ENCODE measurements around the gene PEX12. TPM values are rescaled to one million over a fixed set of nuclear protein-coding genes. Genes with fewer than 3 reads are reported as not detected.
"Not testable (repeated sequence)": the region's sequence is repeated elsewhere in the genome, so short reads cannot be mapped to it uniquely, and the experiment has no call there.

PEX12 gene
- total RNA-seq, 1 donor: 8.8 TPM

DNA sequence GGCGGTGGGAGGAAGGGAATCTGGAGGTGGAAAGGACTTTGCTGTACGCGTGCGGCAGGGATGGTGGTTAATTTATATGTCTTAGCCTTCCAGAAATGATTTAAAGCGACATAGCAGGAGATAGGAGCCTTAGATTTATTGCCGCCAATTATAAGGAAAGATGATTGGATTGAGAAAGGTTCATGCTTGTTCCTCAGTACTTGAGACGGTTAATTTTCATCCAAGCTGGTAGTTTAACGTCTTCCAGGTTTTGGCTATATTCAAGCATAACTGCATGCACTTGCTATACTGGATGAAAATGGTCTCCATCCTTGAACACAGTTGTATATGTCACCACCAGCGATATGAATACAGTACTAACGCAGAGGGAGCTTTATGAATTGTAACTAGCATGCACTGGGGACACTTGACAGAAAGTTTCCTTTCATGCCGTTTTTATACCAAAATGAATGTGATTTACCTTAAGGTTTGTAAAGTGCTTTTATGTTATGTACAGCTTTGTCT, 610 bp upstream of the PEX12 start:
- peak overlapping the region; percentile 94 for H3K4me3 ChIP-seq (ENCODE audit: low read depth, low read length)
- TF ChIP-seq, protein P1, sequence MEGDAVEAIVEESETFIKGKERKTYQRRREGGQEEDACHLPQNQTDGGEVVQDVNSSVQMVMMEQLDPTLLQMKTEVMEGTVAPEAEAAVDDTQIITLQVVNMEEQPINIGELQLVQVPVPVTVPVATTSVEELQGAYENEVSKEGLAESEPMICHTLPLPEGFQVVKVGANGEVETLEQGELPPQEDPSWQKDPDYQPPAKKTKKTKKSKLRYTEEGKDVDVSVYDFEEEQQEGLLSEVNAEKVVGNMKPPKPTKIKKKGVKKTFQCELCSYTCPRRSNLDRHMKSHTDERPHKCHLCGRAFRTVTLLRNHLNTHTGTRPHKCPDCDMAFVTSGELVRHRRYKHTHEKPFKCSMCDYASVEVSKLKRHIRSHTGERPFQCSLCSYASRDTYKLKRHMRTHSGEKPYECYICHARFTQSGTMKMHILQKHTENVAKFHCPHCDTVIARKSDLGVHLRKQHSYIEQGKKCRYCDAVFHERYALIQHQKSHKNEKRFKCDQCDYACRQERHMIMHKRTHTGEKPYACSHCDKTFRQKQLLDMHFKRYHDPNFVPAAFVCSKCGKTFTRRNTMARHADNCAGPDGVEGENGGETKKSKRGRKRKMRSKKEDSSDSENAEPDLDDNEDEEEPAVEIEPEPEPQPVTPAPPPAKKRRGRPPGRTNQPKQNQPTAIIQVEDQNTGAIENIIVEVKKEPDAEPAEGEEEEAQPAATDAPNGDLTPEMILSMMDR (IDR thresholded peaks at IDR 0.05; ENCODE audit: insufficient read depth, low read length): no peak
- no peak for DNase-seq (ENCODE audit: low read depth)

DNA sequence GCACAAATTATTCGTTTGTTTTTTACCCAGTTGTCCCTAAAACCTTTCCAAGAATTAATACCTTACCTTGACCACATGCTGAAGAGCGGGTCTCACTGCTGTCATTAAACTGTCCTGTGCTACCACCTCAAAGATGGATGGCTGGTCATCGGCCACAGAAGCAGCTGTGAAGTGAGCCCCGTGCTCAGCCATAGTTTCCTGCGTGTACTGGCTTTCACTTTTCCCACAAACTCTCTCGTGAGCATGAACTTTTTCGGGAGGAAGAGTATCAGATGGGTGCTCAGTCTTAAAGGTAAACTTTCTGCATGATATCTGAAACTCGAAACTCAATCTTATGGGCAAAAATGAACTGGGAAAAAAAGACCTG, 558 bp downstream of the PEX12 start:
- H3K4me3 ChIP-seq (ENCODE audit: low read depth, low read length): peak overlapping the region; percentile 94
- peak; percentile 16 for DNase-seq (ENCODE audit: low read depth)
- TF ChIP-seq, protein P1 (IDR thresholded peaks at IDR 0.05; ENCODE audit: insufficient read depth, low read length): no peak

DNA sequence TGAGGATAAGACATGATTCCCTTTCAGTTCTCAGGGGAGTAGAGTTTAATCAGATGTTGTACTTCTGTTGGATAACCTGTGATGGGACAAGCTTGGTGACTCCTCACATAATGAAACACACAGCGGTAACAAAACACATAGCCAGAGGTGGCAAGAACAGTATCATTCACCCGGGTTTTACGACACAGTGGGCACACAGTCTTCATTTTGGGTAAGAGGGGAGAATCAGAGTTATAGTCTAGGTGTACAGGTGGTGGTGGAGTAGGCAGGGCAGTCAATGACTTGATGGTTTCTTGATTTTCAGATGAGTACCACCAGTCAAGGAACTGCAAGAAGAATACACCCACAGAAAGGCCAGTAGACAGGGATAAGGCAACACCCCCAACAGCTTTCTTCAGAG, 2.6 kb downstream of the PEX12 start:
- TF ChIP-seq, protein P1 (IDR thresholded peaks at IDR 0.05; ENCODE audit: insufficient read depth, low read length): no peak
- DNase-seq (ENCODE audit: low read depth): no peak
- no peak overlapping the region for H3K4me3 ChIP-seq (ENCODE audit: low read depth, low read length)

DNA sequence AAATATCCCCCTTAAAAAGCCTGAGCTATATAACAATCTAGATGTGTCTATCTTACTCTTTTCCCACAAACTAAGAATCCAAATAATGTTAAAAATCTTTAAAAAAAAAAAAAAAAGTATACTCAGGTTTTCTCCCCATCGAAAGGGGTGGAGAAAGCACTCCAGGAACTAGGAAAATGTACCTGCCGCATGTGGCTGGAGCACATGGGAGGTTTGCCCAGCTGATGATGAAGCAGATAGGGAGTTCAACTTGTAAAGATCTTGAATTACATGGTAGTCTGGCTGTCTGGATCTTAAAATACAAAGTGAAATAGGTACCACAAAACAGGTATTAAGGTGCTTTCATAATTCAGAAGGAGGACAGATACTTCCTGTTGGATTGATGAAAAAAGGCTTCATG, 9.0 kb downstream of the PEX12 start:
- no peak overlapping the region for H3K4me3 ChIP-seq (ENCODE audit: low read depth, low read length)
- no peak for DNase-seq (ENCODE audit: low read depth)
- TF ChIP-seq, protein P1 (IDR thresholded peaks at IDR 0.05; ENCODE audit: insufficient read depth, low read length): no peak

DNA sequence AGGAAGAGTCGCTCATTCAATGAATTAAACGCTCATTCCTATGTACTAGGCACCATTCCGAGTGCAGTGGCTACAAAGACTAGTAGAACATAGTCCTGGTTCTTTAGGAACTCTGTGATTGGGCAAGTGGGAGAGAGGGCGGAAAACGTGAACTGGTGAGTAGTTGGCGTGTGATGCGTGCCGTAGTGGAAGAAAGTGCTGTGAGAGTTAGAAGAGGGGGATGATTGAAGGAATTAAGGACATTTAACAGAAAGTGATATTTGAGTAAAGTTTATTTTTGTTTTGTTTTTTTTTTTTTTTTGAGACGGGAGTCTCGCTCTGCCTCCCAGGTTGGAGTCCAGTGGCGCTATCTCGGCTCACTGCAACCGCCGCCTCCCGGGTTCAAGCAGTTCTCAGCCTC, 9.8 kb downstream of the PEX12 start:
- TF ChIP-seq, protein P1 (IDR thresholded peaks at IDR 0.05; ENCODE audit: insufficient read depth, low read length): no peak
- DNase-seq (ENCODE audit: low read depth): peak; percentile 43
- H3K4me3 ChIP-seq (ENCODE audit: low read depth, low read length): peak overlapping the region; percentile 98

DNA sequence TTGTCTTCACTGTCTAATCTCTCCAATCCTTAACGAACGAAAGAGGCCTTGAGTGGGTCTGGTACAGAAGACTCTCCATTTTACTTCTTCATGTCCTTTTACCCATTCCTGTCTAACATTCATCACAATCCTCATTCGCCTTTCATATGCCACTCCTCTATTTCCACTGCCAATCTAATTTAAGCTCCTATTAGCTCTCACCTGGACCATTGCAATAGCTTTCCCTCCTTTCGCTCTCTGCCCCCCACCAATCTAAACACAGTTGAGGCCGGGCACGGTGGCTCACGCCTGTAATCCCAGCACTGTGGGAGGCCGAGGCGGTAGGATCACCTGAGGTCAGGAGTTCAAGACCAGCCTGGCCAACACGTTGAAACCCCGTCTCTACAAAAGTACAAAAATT, 11.4 kb downstream of the PEX12 start:
- no peak for DNase-seq (ENCODE audit: low read depth)
- TF ChIP-seq, protein P1 (IDR thresholded peaks at IDR 0.05; ENCODE audit: insufficient read depth, low read length): no peak
- no peak overlapping the region for H3K4me3 ChIP-seq (ENCODE audit: low read depth, low read length)

DNA sequence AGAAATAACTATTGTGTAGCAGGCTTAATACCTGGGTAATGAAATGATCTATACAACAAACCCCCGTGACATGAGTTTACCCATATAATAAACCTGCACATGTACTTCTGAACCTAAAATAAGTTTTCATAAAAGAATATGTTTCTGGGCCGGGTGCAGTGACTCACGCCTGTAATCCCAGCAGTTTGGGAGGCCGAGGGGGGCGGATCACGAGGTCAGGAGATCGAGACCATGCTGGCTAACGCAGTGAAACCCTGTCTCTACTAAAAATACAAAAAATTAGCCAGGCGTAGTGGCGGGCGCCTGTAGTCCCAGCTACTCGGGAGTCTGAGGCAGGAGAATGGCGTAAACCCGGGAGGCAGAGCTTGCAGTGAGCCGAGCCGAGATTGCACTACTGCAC, 15.2 kb downstream of the PEX12 start:
- DNase-seq (ENCODE audit: low read depth); H3K4me3 ChIP-seq (ENCODE audit: low read depth, low read length): not testable (repeated sequence)
